Measurements from ENCODE around the gene RASGRP1.

Gene RASGRP1

GRCh38 chr15:38535491-38536200 lies 29.0 kb downstream of the RASGRP1 start:
- no peak for DNase-seq

GRCh38 chr15:38534691-38535090 lies 29.9 kb downstream of the RASGRP1 start:
- DNase-seq, result no peak

GRCh38 chr15:38533926-38534325 lies 30.7 kb downstream of the RASGRP1 start:
- DNase-seq, result no peak

- DNase-seq, result no peak
These were observed 31.1 kb downstream of the RASGRP1 start for GRCh38 chr15:38533416-38533915.

GRCh38 chr15:38532728-38533127 lies 31.9 kb downstream of the RASGRP1 start:
- no peak for DNase-seq

GRCh38 chr15:38531509-38531908 lies 33.1 kb downstream of the RASGRP1 start:
- no peak for DNase-seq

GRCh38 chr15:38530113-38530512 lies 34.5 kb downstream of the RASGRP1 start:
- DNase-seq, result no peak

GRCh38 chr15:38528294-38528693 lies 36.3 kb downstream of the RASGRP1 start:
- DNase-seq, result no peak

- no peak for DNase-seq
These were observed 38.5 kb downstream of the RASGRP1 start for GRCh38 chr15:38526158-38526557.

- DNase-seq, result no peak
These were observed 39.1 kb downstream of the RASGRP1 start for GRCh38 chr15:38525489-38525888.

GRCh38 chr15:38524156-38524555 lies 40.5 kb downstream of the RASGRP1 start:
- no peak for DNase-seq

- no peak for DNase-seq
These were observed 41.7 kb downstream of the RASGRP1 start for GRCh38 chr15:38522922-38523321.

GRCh38 chr15:38521316-38521715 lies 43.3 kb downstream of the RASGRP1 start:
- DNase-seq, result no peak

- DNase-seq, result no peak
These were observed 44.6 kb downstream of the RASGRP1 start for GRCh38 chr15:38520035-38520434.

GRCh38 chr15:38518084-38518483 lies 46.5 kb downstream of the RASGRP1 start:
- DNase-seq, result no peak

GRCh38 chr15:38517312-38517975 lies 47.2 kb downstream of the RASGRP1 start:
- no peak for DNase-seq

GRCh38 chr15:38516626-38517025 lies 48.0 kb downstream of the RASGRP1 start:
- no peak for DNase-seq

GRCh38 chr15:38514601-38515000 lies 50.0 kb downstream of the RASGRP1 start:
- no peak for DNase-seq

GRCh38 chr15:38512901-38513300 lies 51.7 kb downstream of the RASGRP1 start:
- no peak for DNase-seq

GRCh38 chr15:38509152-38509551 lies 55.5 kb downstream of the RASGRP1 start:
- no peak for DNase-seq

- DNase-seq, result no peak
These were observed 56.0 kb downstream of the RASGRP1 start for GRCh38 chr15:38508647-38509046.

- DNase-seq, result no peak
These were observed 57.0 kb downstream of the RASGRP1 start for GRCh38 chr15:38507570-38507969.

- DNase-seq, result no peak
These were observed 57.6 kb downstream of the RASGRP1 start for GRCh38 chr15:38506997-38507396.

GRCh38 chr15:38504680-38505467 lies 59.7 kb downstream of the RASGRP1 start:
- no peak for DNase-seq
